Stimulated activated naive CD8-positive, alpha-beta T cell treated with anti-CD3 and anti-CD28 coated beads, Interleukin-15, Interleukin-2, amounts not matched to agents 100 ng/mL and 50 ng/mL, for 24 hours (primary cell): ENCODE data around the gene IL16.

Source experiments
- H3K27ac Mint-ChIP-seq: one replicate; pipeline ENCODE4 v1.8.0; 2021; ENCODE audit warnings: mild to moderate bottlenecking, mixed read lengths
- H3K27me3 Mint-ChIP-seq: one replicate; pipeline ENCODE4 v1.8.0; 2021; ENCODE audit warnings: mixed read lengths
- H3K36me3 Mint-ChIP-seq: one replicate; pipeline ENCODE4 v1.8.0; 2021; ENCODE audit warnings: low read depth, mixed read lengths
- H3K4me1 Mint-ChIP-seq: one replicate; pipeline ENCODE4 v1.8.0; 2021; ENCODE audit warnings: low read depth, mixed read lengths
- H3K4me3 Mint-ChIP-seq: one replicate; pipeline ENCODE4 v1.8.0; 2021; ENCODE audit warnings: mild to moderate bottlenecking, mixed read lengths
- H3K9me3 Mint-ChIP-seq: one replicate; pipeline ENCODE4 v1.8.0; 2021; ENCODE audit warnings: mixed read lengths

Gene IL16

DNA sequence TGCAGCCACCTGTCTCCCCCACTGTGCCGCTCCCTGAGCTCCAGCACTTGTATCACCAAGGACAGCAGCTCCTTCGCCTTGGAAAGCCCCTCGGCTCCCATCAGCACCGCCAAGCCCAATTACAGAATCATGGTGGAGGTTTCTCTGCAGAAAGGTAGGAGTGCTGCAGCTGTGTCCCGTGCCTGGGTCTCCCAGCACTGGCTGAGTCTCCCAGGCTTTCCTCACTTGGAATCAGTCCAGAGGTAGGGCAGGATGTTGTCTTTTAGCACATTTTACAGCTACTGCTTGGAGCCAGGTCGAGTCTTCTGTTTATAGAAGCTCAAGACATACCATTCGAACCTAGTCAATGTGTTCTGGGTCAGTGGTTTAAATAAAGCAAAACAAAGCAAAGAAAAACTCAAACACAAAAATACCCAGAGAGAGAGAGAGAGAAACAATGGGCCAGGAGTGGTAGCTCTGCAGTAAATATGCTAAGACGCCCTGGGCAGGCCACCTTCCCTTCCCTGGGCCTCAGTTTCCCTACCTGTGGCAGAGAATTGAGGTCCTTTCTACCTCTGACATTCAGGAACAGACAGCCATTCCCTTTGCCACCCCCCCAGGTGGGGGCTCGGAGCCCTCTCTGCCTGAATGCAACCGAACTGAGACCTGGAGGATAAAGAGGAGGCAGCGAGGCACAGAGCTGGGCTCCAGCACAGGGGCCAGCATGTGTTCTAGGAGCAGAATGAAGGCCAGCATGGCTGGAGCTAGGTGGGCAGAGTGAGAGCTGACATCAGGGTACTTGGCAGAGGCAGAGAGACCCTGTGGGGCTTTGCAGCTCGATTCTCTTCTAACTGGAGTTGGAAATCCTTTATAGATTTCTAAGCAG is 83.2 kb downstream of the IL16 start:
- Mint-ChIP-seq H3K36me3 (peaks cover 36% of the 10 kb centered on the region), H3K9me3 (peaks cover 13% of the 10 kb centered on the region), H3K4me1 (peaks cover 49% of the 10 kb centered on the region), H3K4me3 (no peak overlapping the region), H3K27me3 (no peaks in the 10 kb centered on the region), H3K27ac (no peak overlapping the region)

DNA sequence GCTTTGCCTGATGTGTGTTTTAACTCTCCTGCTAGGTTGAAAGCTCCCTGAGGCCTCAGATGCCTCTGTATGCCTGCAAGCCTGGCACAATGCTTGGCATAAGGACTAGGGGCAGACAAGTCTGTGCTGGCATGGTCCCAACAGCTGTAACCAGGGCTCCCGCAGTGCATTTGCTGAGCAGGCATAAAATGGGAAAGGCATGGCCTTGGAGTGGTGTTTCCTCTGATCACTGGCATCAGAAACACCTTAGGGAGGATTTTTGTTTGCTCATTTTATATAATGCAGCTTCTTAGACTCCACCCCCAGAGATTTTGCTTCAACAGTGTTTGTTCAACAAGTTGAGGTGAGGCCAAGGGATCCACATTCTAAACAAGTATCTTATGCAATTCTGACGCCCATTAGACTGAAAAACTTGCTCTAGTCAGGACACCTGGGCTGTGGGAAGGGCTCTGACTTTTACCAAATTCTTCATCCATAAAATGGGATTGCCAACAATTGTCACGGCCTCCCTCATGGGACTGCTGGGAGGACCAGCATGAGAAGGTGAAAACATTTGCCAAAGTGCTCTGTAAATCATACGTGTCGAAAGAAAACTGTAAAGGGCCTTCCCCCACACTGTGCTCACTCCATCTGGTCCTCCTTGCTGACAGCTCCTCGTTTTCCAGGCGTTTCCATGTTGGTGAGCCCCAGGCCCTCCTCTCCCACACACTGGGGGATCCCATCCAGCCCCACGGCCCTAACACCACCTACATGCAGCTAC is 84.2 kb downstream of the IL16 start:
- Mint-ChIP-seq H3K4me1 (peaks cover 49% of the 10 kb centered on the region), H3K27ac (no peak overlapping the region), H3K9me3 (peaks cover 13% of the 10 kb centered on the region), H3K27me3 (no peaks in the 10 kb centered on the region), H3K36me3 (peaks cover 44% of the 10 kb centered on the region), H3K4me3 (no peak overlapping the region)

DNA sequence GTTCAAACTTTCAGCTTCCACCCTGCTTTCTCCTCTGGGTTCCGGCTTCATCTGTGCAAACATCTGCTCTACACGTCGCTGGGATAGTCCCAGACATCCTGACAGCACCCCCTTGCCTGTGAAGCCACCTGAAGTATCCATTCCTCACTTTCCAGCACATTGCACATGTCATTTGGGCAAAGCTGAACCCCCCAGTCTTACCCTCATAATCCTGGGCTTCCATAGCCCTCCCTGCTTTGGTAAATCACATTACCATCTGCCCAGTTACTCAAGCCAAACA is 84.7 kb downstream of the IL16 start:
- Mint-ChIP-seq H3K9me3 (peaks cover 13% of the 10 kb centered on the region), H3K36me3 (peaks cover 43% of the 10 kb centered on the region), H3K4me1 (peaks cover 50% of the 10 kb centered on the region), H3K27me3 (no peaks in the 10 kb centered on the region), H3K4me3 (no peak overlapping the region), H3K27ac (no peak overlapping the region)

DNA sequence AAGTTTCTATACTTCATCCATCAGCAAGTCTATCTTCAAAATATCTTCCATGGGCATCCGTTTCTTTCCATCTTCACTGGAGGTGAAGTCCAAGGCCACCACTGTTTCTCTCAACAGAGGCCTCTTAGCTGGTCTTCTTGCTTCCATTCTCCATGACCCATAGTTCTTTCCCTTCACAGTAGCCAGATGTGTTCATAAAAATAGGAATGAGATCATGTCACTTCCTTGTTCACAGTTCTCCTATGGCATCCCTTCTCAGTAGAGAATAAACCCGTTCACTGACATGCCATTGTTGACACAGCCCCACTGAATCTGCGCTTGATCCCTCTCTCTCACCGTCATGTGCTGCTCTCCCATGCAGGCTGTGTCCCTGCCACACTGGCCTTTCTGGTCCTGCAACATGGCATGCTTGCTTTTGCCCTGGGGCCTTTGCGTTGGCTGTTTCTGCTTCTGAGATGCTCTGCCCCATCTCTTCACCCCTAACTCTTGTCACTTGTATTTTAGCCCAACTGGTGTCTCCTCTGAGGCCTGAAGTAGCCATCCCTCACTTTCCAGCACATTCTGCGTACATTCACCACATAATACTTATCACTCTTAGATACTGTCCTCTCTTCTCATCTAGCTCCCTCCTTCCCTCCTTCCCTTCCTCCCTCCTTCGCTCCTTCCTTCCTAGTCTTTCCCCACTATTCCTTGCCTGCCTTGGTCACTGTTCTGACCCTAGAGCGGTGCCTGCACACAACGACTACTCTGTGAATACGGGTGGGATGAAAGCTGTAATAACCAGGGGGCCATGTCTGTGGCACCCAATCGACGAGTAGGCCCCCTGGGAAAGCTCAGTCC is 85.3 kb downstream of the IL16 start:
- Mint-ChIP-seq H3K4me1 (peaks cover 51% of the 10 kb centered on the region), H3K27ac (peak overlapping the region; percentile 32), H3K36me3 (peaks cover 39% of the 10 kb centered on the region), H3K4me3 (no peak overlapping the region), H3K27me3 (no peaks in the 10 kb centered on the region), H3K9me3 (peaks cover 10% of the 10 kb centered on the region)

GRCh38 chr15:81282606-81282895 is 85.9 kb downstream of the IL16 start:
- Mint-ChIP-seq H3K36me3 (peaks cover 37% of the 10 kb centered on the region), H3K9me3 (peaks cover 11% of the 10 kb centered on the region), H3K4me3 (no peak overlapping the region), H3K4me1 (peaks cover 54% of the 10 kb centered on the region), H3K27me3 (no peaks in the 10 kb centered on the region), H3K27ac (peak overlapping the region; percentile 32)

GRCh38 chr15:81282911-81283310 is 86.2 kb downstream of the IL16 start:
- H3K27ac Mint-ChIP-seq = no peak overlapping the region
- H3K9me3 Mint-ChIP-seq = peaks cover 14% of the 10 kb centered on the region
- H3K4me3 Mint-ChIP-seq = no peak overlapping the region
- H3K27me3 Mint-ChIP-seq = no peaks in the 10 kb centered on the region
- peaks cover 38% of the 10 kb centered on the region for H3K36me3 Mint-ChIP-seq
- H3K4me1 Mint-ChIP-seq = peaks cover 58% of the 10 kb centered on the region

DNA sequence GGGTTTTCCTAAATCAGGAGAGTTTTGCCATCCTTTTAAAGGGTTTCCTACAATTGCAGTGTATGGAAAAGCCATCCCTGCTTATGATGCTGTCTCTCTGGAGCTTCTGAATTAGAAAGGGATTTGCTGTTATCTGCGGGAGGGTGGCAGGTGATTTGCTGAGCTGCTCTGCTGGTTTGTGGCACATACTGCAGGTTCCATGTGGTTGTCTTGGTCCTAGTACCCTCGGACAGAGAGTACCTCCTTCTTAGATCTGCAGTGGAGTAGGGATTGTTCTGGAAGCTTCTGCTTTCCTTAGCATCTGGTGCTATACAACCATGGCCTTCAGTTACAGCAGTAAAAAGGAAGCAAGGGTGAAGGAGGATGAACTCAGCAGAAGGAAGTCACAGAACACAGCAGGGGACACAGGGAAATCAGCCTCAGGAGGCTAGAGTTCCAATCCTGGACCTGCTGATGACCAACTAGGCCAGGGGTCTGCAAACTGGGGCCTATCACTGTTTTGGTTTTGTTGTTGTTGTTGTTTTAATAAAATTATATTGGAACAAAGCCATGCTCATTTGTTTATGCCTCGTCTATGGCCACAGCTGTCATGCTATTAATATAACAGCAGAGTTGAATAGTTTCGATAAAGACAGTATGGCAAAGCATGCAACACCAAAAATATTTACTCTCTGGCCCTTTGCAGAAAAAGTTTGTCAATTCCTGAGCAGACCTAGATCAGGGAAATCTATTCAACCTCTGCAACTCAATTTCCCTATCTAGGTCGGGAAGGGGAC is 87.8 kb downstream of the IL16 start:
- Mint-ChIP-seq H3K27ac (peak overlapping the region; percentile 97), H3K4me3 (peak overlapping the region; percentile 83), H3K4me1 (peaks cover 73% of the 10 kb centered on the region), H3K36me3 (peaks cover 38% of the 10 kb centered on the region), H3K9me3 (peaks cover 15% of the 10 kb centered on the region), H3K27me3 (no peaks in the 10 kb centered on the region)

- H3K27ac Mint-ChIP-seq = peak overlapping the region; percentile 97
- H3K27me3 Mint-ChIP-seq = no peaks in the 10 kb centered on the region
- peaks cover 78% of the 10 kb centered on the region for H3K4me1 Mint-ChIP-seq
- H3K36me3 Mint-ChIP-seq = peaks cover 38% of the 10 kb centered on the region
- H3K4me3 Mint-ChIP-seq = peak overlapping the region; percentile 83
- peaks cover 19% of the 10 kb centered on the region for H3K9me3 Mint-ChIP-seq
Measured at GRCh38 chr15:81285461-81285860, 88.8 kb downstream of the IL16 start.

GRCh38 chr15:81286621-81287121 is 90.0 kb downstream of the IL16 start:
- Mint-ChIP-seq H3K4me1 (peaks cover 81% of the 10 kb centered on the region), H3K27ac (peak overlapping the region; percentile 97), H3K27me3 (no peaks in the 10 kb centered on the region), H3K4me3 (peak overlapping the region; percentile 83), H3K36me3 (peaks cover 34% of the 10 kb centered on the region), H3K9me3 (peaks cover 19% of the 10 kb centered on the region)

- peaks cover 30% of the 10 kb centered on the region for H3K36me3 Mint-ChIP-seq
Measured at GRCh38 chr15:81288040-81288439, 91.4 kb downstream of the IL16 start.

GRCh38 chr15:81288616-81289015 is 91.9 kb downstream of the IL16 start:
- Mint-ChIP-seq H3K9me3 (peaks cover 19% of the 10 kb centered on the region), H3K36me3 (peaks cover 30% of the 10 kb centered on the region), H3K4me1 (peaks cover 95% of the 10 kb centered on the region), H3K27me3 (no peaks in the 10 kb centered on the region), H3K27ac (peak overlapping the region; percentile 61), H3K4me3 (peak overlapping the region; percentile 3)

More at GRCh38 chr15:81288040-81288439, 91.4 kb downstream of the IL16 start:
- Mint-ChIP-seq H3K4me1 (peaks cover 89% of the 10 kb centered on the region), H3K27ac (peak overlapping the region; percentile 97), H3K9me3 (peaks cover 19% of the 10 kb centered on the region), H3K4me3 (no peak overlapping the region), H3K27me3 (no peaks in the 10 kb centered on the region)

DNA sequence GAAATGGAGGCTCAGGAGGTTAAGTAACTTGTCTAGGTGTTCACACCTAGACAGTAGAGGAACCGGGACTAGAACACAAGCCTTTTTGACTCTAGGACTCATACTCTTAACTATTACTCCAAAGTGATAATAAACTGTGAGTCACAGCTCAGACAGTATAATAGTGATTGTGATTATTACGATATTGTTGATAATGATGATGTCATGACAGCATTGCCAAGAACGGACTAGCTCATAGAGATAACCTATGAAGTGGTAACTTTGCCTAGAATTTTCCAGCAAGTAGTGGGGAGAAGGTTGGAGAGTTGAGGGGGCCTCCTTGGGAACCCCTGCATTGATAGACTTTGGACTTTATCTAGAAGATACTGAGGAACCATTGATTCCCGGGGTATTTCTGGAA is 93.2 kb downstream of the IL16 start:
- Mint-ChIP-seq H3K27ac (peak overlapping the region; percentile 80), H3K4me1 (peaks cover 99% of the 10 kb centered on the region), H3K4me3 (no peak overlapping the region), H3K9me3 (peaks cover 19% of the 10 kb centered on the region), H3K36me3 (peaks cover 21% of the 10 kb centered on the region), H3K27me3 (no peaks in the 10 kb centered on the region)

DNA sequence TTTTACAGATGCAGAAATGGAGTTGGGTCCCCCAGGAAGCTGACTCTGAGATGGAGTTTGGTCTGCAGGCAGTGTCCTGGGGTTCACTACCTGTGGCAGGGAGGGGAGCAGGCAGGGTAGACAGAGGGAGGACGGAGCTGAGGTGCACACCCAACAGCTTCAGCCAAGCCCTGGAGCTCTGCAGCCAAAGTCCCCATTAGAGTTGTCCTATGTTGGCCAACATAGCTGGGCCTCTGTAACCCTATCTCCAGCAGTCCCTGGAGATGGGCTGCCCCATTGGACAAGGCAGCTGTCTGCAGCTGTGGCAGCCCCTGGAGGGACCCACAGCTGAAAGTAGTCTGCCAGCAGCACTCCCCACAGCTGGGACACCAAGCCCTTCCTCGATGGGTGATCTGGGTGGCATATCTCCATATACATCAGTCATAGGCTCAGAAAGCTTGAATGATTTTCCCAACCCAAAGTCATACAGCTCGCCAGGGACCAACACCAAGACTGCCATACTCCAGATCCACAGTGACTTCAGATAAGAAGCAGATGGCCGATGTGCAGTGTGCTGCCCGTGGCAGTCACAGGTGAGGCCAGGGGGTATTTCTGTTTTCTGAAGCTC is 95.3 kb downstream of the IL16 start:
- Mint-ChIP-seq H3K27me3 (no peaks in the 10 kb centered on the region), H3K4me3 (peak overlapping the region; percentile 99), H3K4me1 (peaks cover 99% of the 10 kb centered on the region), H3K36me3 (peaks cover 14% of the 10 kb centered on the region), H3K27ac (peak overlapping the region; percentile 98), H3K9me3 (peaks cover 15% of the 10 kb centered on the region)

DNA sequence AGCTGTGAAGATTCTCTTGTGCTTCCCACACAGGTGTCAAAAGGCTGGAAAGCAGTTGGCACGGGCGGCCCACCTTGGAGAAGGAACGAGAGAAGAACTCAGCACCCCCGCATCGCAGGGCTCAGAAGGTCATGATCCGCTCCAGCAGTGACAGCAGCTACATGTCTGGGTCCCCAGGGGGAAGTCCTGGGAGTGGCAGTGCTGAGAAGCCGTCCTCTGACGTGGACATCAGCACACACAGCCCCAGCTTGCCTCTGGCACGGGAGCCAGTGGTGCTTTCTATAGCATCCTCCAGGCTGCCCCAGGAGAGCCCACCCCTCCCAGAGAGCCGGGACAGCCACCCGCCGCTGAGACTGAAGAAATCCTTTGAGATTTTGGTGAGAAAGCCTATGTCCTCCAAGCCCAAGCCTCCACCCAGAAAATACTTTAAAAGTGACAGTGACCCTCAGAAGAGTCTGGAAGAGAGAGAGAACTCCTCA is 95.9 kb downstream of the IL16 start:
- Mint-ChIP-seq H3K4me1 (peaks cover 99% of the 10 kb centered on the region), H3K4me3 (peak overlapping the region; percentile 99), H3K27me3 (no peaks in the 10 kb centered on the region), H3K27ac (peak overlapping the region; percentile 98), H3K36me3 (peaks cover 18% of the 10 kb centered on the region), H3K9me3 (peaks cover 13% of the 10 kb centered on the region)
